Coronary artery (tissue), 2 donors: ENCODE measurements around the gene PSMD13.

Source experiments
- DNase-seq: peaks from one replicate; pipeline ENCODE4 v3.0.0-alpha.2; 2017; ENCODE audit warnings: low spot score
- H3K27ac ChIP-seq, 2 donors: fragments of 200-600 bp; sonication (generic); one replicate each; pipeline ENCODE4 v1.5.1; 2016 to 2019
- H3K4me3 ChIP-seq: fragments of 200-600 bp; sonication (generic); 2 replicates; pipeline ENCODE4 v1.5.1; 2016; ENCODE audit warnings: mild to moderate bottlenecking, moderate library complexity
- CTCF ChIP-seq: fragments of 200-600 bp; sonication (generic); IDR thresholded peaks from one replicate; pipeline ENCODE4 v1.5.1; 2019; ENCODE audit warnings: antibody characterized with exemption

The PSMD13 gene

GRCh38 chr11:203056-203944 is 33.5 kb upstream of the PSMD13 start:
- H3K27ac ChIP-seq, result no peak overlapping the region
- peak; percentile 68 for DNase-seq
- no peak for TF ChIP-seq CTCF
- no peak overlapping the region for H3K4me3 ChIP-seq

GRCh38 chr11:203945-204586 is 32.7 kb upstream of the PSMD13 start:
- DNase-seq, result peak; percentile 70
- Histone ChIP-seq H3K27ac (no peak overlapping the region), H3K4me3 (no peak overlapping the region)
- TF ChIP-seq CTCF, result no peak

GRCh38 chr11:204587-205109 is 32.1 kb upstream of the PSMD13 start:
- no peak for TF ChIP-seq CTCF
- DNase-seq, result peak; percentile 72
- no peak overlapping the region for H3K27ac ChIP-seq
- H3K4me3 ChIP-seq, result peak overlapping the region; percentile 77

- no peak overlapping the region for H3K27ac ChIP-seq
- H3K4me3 ChIP-seq, result peak overlapping the region; percentile 77
These were observed 31.4 kb upstream of the PSMD13 start for GRCh38 chr11:205221-206001.

GRCh38 chr11:206002-206384 is 30.8 kb upstream of the PSMD13 start:
- no peak for TF ChIP-seq CTCF
- Histone ChIP-seq H3K27ac (no peak overlapping the region), H3K4me3 (peak overlapping the region; percentile 77)
- DNase-seq, result peak; percentile 73

More at GRCh38 chr11:205221-206001, 31.4 kb upstream of the PSMD13 start:
- DNase-seq, result peak; percentile 69
- TF ChIP-seq CTCF, result no peak

- H3K27ac ChIP-seq, result peak overlapping the region; percentile 97 to 98
- peak; percentile 83 for DNase-seq
- peak overlapping the region; percentile 77 for H3K4me3 ChIP-seq
- TF ChIP-seq CTCF, result no peak
These were observed 30.1 kb upstream of the PSMD13 start for GRCh38 chr11:206526-207207.
